MM.1S (cell line): ENCODE results near the gene ACOT13.
"Not testable (repeated sequence)": the region's sequence is repeated elsewhere in the genome, so short reads cannot be mapped to it uniquely, and the experiment has no call there.

Experiments used
- EZH2 ChIP-seq: fragments of 300-600 bp; sonication (generic); optimal IDR thresholded peaks from 2 replicates; pipeline ENCODE3; 2017; ENCODE audit warnings: low read depth, mild to moderate bottlenecking, antibody characterized with exemption, low read length, mixed read lengths
- TF ChIP-seq, protein P1 (sequence below): fragments of 300-600 bp; sonication (generic); IDR thresholded peaks from 2 replicates; pipeline ENCODE4 v1.5.1; 2016; ENCODE audit warnings: antibody characterized with exemption, low read length, mixed read lengths

DNA sequence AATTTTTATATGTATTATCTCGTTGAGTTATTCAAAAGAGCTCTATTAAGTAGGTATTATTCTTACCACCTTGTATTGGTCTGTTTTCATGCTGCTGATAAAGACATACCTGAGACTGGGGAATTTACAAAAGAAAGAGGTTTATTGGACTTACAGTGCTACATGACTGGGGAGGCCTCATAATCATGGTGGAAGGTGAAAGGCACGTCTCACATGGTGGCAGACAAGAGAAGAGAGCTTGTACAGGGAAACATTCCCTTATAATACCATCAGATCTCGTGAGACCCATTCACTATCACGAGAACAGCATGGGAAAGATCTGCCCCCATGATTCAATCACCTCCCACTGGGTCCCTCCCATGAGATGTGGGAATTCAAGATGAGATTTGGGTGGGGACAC, 87.5 kb downstream of the ACOT13 start:
- TF ChIP-seq, protein P1, sequence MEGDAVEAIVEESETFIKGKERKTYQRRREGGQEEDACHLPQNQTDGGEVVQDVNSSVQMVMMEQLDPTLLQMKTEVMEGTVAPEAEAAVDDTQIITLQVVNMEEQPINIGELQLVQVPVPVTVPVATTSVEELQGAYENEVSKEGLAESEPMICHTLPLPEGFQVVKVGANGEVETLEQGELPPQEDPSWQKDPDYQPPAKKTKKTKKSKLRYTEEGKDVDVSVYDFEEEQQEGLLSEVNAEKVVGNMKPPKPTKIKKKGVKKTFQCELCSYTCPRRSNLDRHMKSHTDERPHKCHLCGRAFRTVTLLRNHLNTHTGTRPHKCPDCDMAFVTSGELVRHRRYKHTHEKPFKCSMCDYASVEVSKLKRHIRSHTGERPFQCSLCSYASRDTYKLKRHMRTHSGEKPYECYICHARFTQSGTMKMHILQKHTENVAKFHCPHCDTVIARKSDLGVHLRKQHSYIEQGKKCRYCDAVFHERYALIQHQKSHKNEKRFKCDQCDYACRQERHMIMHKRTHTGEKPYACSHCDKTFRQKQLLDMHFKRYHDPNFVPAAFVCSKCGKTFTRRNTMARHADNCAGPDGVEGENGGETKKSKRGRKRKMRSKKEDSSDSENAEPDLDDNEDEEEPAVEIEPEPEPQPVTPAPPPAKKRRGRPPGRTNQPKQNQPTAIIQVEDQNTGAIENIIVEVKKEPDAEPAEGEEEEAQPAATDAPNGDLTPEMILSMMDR, result not testable (repeated sequence)
- not testable (repeated sequence) for TF ChIP-seq EZH2
